Mucosa of stomach (tissue), 1 donor: ENCODE data around the gene STK32C.

Experiments
- H3K27me3 ChIP-seq: one replicate; pipeline ENCODE4 v1.7.0; 2013; ENCODE audit warnings: mild to moderate bottlenecking, low read length; ENCODE audit not compliant: control insufficient read depth, insufficient read depth
- H3K36me3 ChIP-seq: one replicate; pipeline ENCODE4 v1.7.0; 2013; ENCODE audit warnings: low read length; ENCODE audit not compliant: control insufficient read depth, insufficient read depth
- H3K4me1 ChIP-seq: one replicate; pipeline ENCODE4 v1.7.0; 2013; ENCODE audit warnings: mild to moderate bottlenecking, low read length; ENCODE audit not compliant: control insufficient read depth, insufficient read depth
- H3K4me3 ChIP-seq: one replicate; pipeline ENCODE4 v1.7.0; 2013; ENCODE audit warnings: low read length
- H3K9ac ChIP-seq: one replicate; pipeline ENCODE4 v1.7.0; 2013; ENCODE audit warnings: mild to moderate bottlenecking, low read length, moderate library complexity
- H3K9me3 ChIP-seq: one replicate; pipeline ENCODE4 v1.7.0; 2013; ENCODE audit warnings: mild to moderate bottlenecking, low read length, moderate library complexity; ENCODE audit not compliant: control insufficient read depth
- donor health status: Pancreatic carcinoma.

STK32C gene

DNA sequence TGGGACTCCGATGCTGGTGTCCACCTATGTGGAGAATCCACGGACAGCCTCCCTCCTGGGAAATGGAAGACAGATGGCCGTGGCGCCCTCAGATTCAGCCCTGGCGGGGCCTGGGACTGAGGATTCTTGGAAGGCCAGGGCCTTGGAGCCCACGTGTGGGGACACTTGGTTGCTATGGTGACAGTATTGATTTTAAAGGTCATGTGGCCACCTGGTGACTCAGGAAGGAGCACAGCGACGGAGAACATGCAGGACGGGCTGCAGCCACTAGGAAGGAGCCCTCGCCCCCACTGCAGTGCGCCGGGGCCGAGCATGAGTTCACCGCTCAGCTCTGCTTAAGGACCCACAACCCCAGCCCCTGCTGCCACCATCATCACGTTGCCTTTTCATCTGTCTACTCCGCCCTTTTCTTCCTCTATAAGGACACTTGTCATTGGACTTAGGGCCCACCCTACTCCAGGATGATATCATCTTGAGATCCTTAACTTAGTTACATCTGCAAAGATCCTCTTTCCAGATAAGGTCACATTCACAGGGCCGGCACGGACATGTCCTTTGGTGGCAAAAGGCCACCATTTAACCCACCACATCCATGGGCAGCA lies 3.7 kb upstream of the STK32C start:
- Histone ChIP-seq H3K9ac (no peak overlapping the region), H3K36me3 (no peaks in the 10 kb centered on the region), H3K9me3 (no peaks in the 10 kb centered on the region), H3K4me3 (no peak overlapping the region), H3K4me1 (peaks cover 9% of the 10 kb centered on the region), H3K27me3 (peaks cover 16% of the 10 kb centered on the region)

- no peaks in the 10 kb centered on the region for H3K36me3 ChIP-seq
- H3K4me1 ChIP-seq = peaks cover 9% of the 10 kb centered on the region
- H3K4me3 ChIP-seq = no peak overlapping the region
- H3K9me3 ChIP-seq = no peaks in the 10 kb centered on the region
- H3K9ac ChIP-seq = no peak overlapping the region
- peaks cover 18% of the 10 kb centered on the region for H3K27me3 ChIP-seq
Observed at GRCh38 chr10:132310701-132311337, 3.1 kb upstream of the STK32C start.

GRCh38 chr10:132309879-132310591 lies 2.3 kb upstream of the STK32C start:
- no peaks in the 10 kb centered on the region for H3K9me3 ChIP-seq
- peaks cover 18% of the 10 kb centered on the region for H3K27me3 ChIP-seq
- H3K9ac ChIP-seq = no peak overlapping the region
- H3K36me3 ChIP-seq = no peaks in the 10 kb centered on the region
- H3K4me1 ChIP-seq = peaks cover 9% of the 10 kb centered on the region
- no peak overlapping the region for H3K4me3 ChIP-seq

GRCh38 chr10:132309471-132309865 lies 1.7 kb upstream of the STK32C start:
- Histone ChIP-seq H3K9me3 (no peaks in the 10 kb centered on the region), H3K9ac (no peak overlapping the region), H3K27me3 (peaks cover 18% of the 10 kb centered on the region), H3K4me1 (peaks cover 9% of the 10 kb centered on the region), H3K4me3 (no peak overlapping the region), H3K36me3 (no peaks in the 10 kb centered on the region)

DNA sequence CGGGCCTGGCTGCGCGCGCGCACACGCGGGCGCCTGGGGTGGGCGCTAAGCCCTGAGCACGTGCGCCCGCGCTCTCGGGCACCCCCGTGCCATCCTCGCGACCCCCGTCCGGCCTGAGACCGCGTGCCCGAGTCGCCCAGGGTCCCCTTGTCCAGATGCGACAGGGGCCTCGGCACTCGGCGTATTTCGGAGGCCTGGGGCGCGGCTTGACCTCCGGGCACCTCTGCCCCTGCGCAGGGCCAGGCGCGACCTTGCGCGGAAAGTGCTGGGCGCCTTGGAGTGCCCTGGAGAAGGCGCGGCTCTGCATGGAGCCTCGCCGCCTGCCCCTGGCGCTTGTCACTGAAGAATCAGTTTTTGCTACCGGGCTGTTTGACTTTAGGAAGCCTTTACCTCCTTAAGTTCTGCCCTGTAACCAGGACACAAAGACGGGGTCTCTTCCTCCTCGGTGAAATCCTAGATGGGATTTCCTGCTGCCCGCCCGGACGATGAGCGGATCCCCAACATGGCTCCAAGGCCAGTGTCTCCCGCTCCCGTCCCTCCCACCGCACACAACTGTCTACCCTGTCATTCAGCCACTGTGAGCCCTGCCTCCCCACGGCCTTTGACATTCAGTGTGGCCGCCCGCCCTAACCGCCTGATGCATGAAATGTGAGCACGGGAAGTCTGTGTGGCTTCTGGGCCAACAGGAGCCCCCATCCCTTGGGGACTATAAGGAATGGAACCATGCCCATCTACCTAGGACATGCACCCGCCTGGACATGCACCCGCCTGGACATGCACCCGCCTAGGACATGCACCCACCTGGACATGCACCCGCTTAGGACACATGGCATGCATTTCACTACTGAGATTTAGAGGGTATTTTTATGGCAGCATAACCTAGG lies 1.1 kb upstream of the STK32C start:
- no peak overlapping the region for H3K4me3 ChIP-seq
- H3K4me1 ChIP-seq = peaks cover 9% of the 10 kb centered on the region
- peaks cover 18% of the 10 kb centered on the region for H3K27me3 ChIP-seq
- no peaks in the 10 kb centered on the region for H3K9me3 ChIP-seq
- H3K36me3 ChIP-seq = no peaks in the 10 kb centered on the region
- H3K9ac ChIP-seq = no peak overlapping the region

GRCh38 chr10:132306864-132307751 lies 642 bp downstream of the STK32C start:
- no peaks in the 10 kb centered on the region for H3K36me3 ChIP-seq
- H3K9ac ChIP-seq = no peak overlapping the region
- no peak overlapping the region for H3K4me3 ChIP-seq
- H3K4me1 ChIP-seq = peaks cover 9% of the 10 kb centered on the region
- H3K9me3 ChIP-seq = no peaks in the 10 kb centered on the region
- peaks cover 18% of the 10 kb centered on the region for H3K27me3 ChIP-seq

GRCh38 chr10:132306343-132306685 lies 1.4 kb downstream of the STK32C start:
- Histone ChIP-seq H3K4me3 (no peak overlapping the region), H3K4me1 (peaks cover 9% of the 10 kb centered on the region), H3K9ac (no peak overlapping the region), H3K27me3 (peaks cover 18% of the 10 kb centered on the region), H3K36me3 (no peaks in the 10 kb centered on the region), H3K9me3 (no peaks in the 10 kb centered on the region)

- Histone ChIP-seq H3K9me3 (no peaks in the 10 kb centered on the region), H3K27me3 (peaks cover 18% of the 10 kb centered on the region), H3K9ac (no peak overlapping the region), H3K36me3 (no peaks in the 10 kb centered on the region), H3K4me1 (peaks cover 9% of the 10 kb centered on the region), H3K4me3 (no peak overlapping the region)
Observed at GRCh38 chr10:132305654-132306342, 2.0 kb downstream of the STK32C start.

GRCh38 chr10:132304756-132305509 lies 2.8 kb downstream of the STK32C start:
- Histone ChIP-seq H3K9me3 (no peaks in the 10 kb centered on the region), H3K4me3 (no peak overlapping the region), H3K9ac (no peak overlapping the region), H3K4me1 (peaks cover 9% of the 10 kb centered on the region), H3K27me3 (peaks cover 16% of the 10 kb centered on the region), H3K36me3 (no peaks in the 10 kb centered on the region)

- Histone ChIP-seq H3K27me3 (peaks cover 11% of the 10 kb centered on the region), H3K4me3 (no peak overlapping the region), H3K4me1 (peaks cover 4% of the 10 kb centered on the region), H3K36me3 (no peaks in the 10 kb centered on the region), H3K9ac (no peak overlapping the region), H3K9me3 (no peaks in the 10 kb centered on the region)
Observed at GRCh38 chr10:132303361-132304115, 4.2 kb downstream of the STK32C start.
